GM10847 (cell line): ENCODE data around the gene ZP1.

Source experiments
- POLR2A ChIP-seq: IDR thresholded peaks from 2 replicates; pipeline ENCODE4 v1.6.1; 2011; ENCODE audit not compliant: insufficient read length; ENCODE audit errors: extremely low read depth

ZP1 gene

GRCh38 chr11:60841797-60842667 is 25.3 kb upstream of the ZP1 start, which contains the start of gene CCDC86:
Gene CCDC86, plus strand, starts transcription at chr11:60842113. Its CDS starts 12 bp downstream, at chr11:60842125.
- no peak for TF ChIP-seq POLR2A

GRCh38 chr11:60842668-60843600 is 24.4 kb upstream of the ZP1 start:
- TF ChIP-seq POLR2A = no peak

GRCh38 chr11:60844045-60844869 is 23.1 kb upstream of the ZP1 start:
- TF ChIP-seq POLR2A = no peak

GRCh38 chr11:60844870-60845221 is 22.5 kb upstream of the ZP1 start:
- no peak for TF ChIP-seq POLR2A

- no peak for TF ChIP-seq POLR2A
Observed at GRCh38 chr11:60845338-60845737, 22.0 kb upstream of the ZP1 start.

GRCh38 chr11:60847281-60847680 is 20.1 kb upstream of the ZP1 start:
- TF ChIP-seq POLR2A = no peak

- TF ChIP-seq POLR2A = no peak
Observed at GRCh38 chr11:60847896-60848295, 19.4 kb upstream of the ZP1 start.

- no peak for TF ChIP-seq POLR2A
Observed at GRCh38 chr11:60848714-60849151, 18.6 kb upstream of the ZP1 start.

- TF ChIP-seq POLR2A = no peak
Observed at GRCh38 chr11:60849641-60850520, 17.5 kb upstream of the ZP1 start.

- TF ChIP-seq POLR2A = no peak
Observed at GRCh38 chr11:60851327-60852104, 15.8 kb upstream of the ZP1 start.

- TF ChIP-seq POLR2A = no peak
Observed at GRCh38 chr11:60852117-60852981, 15.0 kb upstream of the ZP1 start.

GRCh38 chr11:60852982-60853950 is 14.1 kb upstream of the ZP1 start:
- TF ChIP-seq POLR2A = no peak
